Skeletal muscle tissue (tissue), 4 donors: Measurements from ENCODE around the gene CHAMP1. TPM values are rescaled to one million over a fixed set of nuclear protein-coding genes. Genes with fewer than 3 reads are reported as not detected.
"Not testable (repeated sequence)": the region's sequence is repeated elsewhere in the genome, so short reads cannot be mapped to it uniquely, and the experiment has no call there.

Experiments
- H3K27ac ChIP-seq: one replicate; pipeline ENCODE4 v1.7.0; 2013; ENCODE audit warnings: mild to moderate bottlenecking, low read depth, low read length, inconsistent platforms
- H3K27me3 ChIP-seq, 3 donors: one replicate each; pipeline ENCODE4 v1.7.0; 2013; ENCODE audit warnings: low read length in 3 of 3; ENCODE audit not compliant: control insufficient read depth in 3 of 3, insufficient read depth in 3 of 3
- H3K36me3 ChIP-seq, 3 donors: one replicate each; pipeline ENCODE4 v1.7.0; 2013; ENCODE audit warnings: low read length in 3 of 3; ENCODE audit not compliant: control insufficient read depth in 3 of 3, insufficient read depth in 3 of 3
- H3K4me1 ChIP-seq, 3 donors: one replicate each; pipeline ENCODE4 v1.7.0; 2013; ENCODE audit warnings: low read length in 3 of 3, mild to moderate bottlenecking in 3 of 3; ENCODE audit not compliant: control insufficient read depth in 3 of 3, insufficient read depth in 3 of 3
- H3K4me3 ChIP-seq, 3 donors: one replicate each; pipeline ENCODE4 v1.7.0; 2013; ENCODE audit warnings: low read length in 3 of 3
- H3K9ac ChIP-seq, 3 donors: one replicate each; pipeline ENCODE4 v1.7.0; 2013; ENCODE audit warnings: low read length in 3 of 3, mild to moderate bottlenecking in 3 of 3, moderate library complexity in 2 of 3, low read depth in 1 of 3
- H3K9me3 ChIP-seq, 3 donors: one replicate each; pipeline ENCODE4 v1.7.0; 2013; ENCODE audit warnings: low read length in 3 of 3; ENCODE audit not compliant: control insufficient read depth in 3 of 3
- total RNA-seq: library from RNA; depleted of rRNA; stranded (reverse); fragments of >200 nt; gene quantifications from one replicate; pipeline ENCODE4 v1.2.3, GENCODE V29; 2014
- donor health status: Osteomylitis.

The CHAMP1 gene
- total RNA-seq, 1 donor from 2014 or later: 5.2 TPM

DNA sequence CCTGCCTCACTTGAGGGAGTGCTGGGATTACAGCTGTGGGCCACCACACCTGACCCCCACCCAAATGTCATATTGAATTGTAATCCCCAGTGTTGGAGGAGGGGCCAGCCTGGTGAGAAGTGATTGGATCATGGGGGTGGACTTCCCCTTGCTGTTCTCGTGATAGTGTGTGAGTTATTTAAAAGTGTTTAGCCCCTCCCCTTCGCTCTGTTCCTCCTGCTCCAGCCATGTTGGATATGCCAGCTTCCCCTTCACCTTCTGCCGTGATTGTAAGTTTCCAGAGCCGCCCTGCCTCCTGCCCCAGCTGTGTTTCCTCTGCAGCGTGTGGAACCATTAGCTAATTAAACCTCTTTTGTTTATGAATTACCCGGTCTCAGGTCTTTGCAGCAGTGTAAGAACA lies 13.7 kb downstream of the CHAMP1 start:
- H3K27me3 ChIP-seq: no peaks in the 10 kb centered on the region
- H3K4me3 ChIP-seq: no peak overlapping the region
- peaks cover 20 to 33% (median 32%) of the 10 kb centered on the region in 3 donors for H3K36me3 ChIP-seq

DNA sequence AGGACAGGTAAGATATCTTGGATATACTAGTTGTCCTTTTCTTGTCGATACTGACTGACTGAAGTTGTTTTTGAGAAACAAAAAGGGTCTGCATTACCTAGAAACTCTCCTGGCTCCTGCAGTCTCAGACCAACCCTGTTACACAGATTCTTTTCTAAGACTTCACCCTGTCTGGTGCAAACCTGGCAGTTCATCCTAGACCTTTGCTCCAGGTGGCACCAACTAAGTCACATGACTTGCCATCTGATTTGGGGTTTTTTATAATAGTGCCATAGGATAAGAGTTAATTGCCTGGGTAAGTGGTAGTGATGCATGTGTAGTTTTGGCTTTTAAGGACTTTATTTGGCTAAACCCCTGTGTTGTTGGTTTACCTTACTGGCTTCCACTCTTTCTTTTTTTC lies 14.3 kb downstream of the CHAMP1 start:
- Histone ChIP-seq H3K27ac (no peak overlapping the region), H3K9me3 (no peaks in the 10 kb centered on the region), H3K4me3 (no peak overlapping the region), H3K36me3 (peaks cover 20 to 31% (median 30%) of the 10 kb centered on the region in 3 donors), H3K9ac (no peak overlapping the region), H3K27me3 (no peaks in the 10 kb centered on the region), H3K4me1 (no peaks in the 10 kb centered on the region)

More for the DNA sequence above, 13.7 kb downstream of the CHAMP1 start:
- no peak overlapping the region for H3K9ac ChIP-seq
- H3K27ac ChIP-seq: no peak overlapping the region
- no peaks in the 10 kb centered on the region for H3K4me1 ChIP-seq
- no peaks in the 10 kb centered on the region for H3K9me3 ChIP-seq

DNA sequence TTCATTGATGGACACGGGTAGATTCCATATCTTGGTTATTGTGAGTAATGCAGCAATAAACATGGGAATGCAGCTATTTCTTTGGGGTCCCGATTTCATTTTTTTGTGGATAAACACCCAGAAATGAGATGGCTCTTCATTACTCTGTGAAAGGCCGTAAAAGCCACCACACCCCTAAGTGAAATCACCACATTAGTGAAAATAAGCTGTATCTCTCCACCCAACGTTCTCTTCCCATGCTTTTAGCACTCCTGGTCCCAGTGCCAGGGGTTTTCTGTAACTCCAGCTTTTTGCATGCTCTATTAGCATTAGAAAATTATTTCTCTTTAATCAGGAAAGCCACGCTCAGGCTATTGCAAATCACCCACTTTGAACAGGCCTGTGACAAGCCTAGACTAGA lies 15.8 kb downstream of the CHAMP1 start:
- H3K4me1 ChIP-seq: no peaks in the 10 kb centered on the region
- H3K4me3 ChIP-seq: no peak overlapping the region
- H3K27ac ChIP-seq: no peak overlapping the region
- H3K27me3 ChIP-seq: no peaks in the 10 kb centered on the region
- H3K9ac ChIP-seq: no peak overlapping the region
- peaks cover 6 to 17% (median 16%) of the 10 kb centered on the region in 3 donors for H3K36me3 ChIP-seq
- H3K9me3 ChIP-seq: no peaks in the 10 kb centered on the region

DNA sequence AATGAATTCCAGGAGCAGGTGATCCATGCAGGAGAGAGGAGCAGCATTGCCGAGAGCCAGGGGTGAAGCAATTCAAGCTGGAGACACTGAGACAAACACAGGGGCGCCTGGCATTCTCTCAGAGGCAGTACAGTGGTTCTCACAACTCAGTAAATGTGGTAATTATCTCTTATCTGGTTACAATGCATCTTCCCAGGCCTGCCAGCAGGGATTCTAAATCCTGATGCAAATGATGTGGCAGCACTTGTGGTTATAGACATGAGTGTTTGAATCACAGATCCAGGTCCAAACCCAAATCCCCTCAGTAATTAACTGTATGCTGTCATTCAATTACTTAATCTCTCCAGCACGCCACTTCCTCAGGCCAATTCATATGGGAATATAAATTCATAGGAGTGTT lies 19.6 kb downstream of the CHAMP1 start:
- not testable (repeated sequence) for H3K36me3 ChIP-seq, H3K9ac ChIP-seq, H3K27me3 ChIP-seq, H3K4me1 ChIP-seq, H3K9me3 ChIP-seq, H3K4me3 ChIP-seq, H3K27ac ChIP-seq

DNA sequence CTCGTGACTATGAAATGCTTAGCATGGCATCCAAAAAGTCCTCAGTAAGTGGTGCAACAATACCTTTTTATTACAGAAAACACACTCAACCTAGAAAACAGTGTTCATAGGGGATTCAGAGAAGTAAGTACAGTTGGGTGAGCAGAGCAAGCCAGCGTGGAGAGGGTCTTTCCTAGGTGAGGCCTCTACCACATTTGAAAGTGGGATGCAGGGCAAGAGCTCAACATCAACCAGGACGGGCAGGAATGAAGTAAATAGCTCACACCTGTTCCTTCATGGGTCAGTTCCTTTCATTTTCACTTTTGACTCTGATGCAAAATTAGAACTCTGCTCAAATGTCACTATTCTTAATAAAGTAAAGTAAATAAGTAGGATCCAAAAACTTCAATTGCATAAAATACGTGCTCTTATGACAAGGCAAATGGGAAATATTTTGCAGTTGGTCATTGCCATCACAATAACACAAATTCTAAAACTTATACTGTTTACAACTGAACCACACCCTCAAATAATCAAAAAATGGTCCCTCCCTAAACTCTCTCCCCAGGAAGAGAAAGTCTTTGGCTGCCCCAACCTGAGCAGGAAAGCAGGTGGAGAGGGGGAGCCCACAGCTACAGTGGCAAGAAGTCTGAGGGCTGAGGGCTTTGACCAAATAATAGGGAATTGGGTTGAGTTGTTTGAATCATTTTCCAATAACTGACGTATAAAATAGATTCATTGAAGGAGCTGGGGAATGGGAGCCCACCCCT lies 20.2 kb downstream of the CHAMP1 start:
- Histone ChIP-seq H3K9me3 (no peaks in the 10 kb centered on the region), H3K4me1 (no peaks in the 10 kb centered on the region), H3K9ac (no peak overlapping the region), H3K27ac (no peak overlapping the region), H3K4me3 (no peak overlapping the region), H3K27me3 (no peaks in the 10 kb centered on the region), H3K36me3 (no peaks in the 10 kb centered on the region)

DNA sequence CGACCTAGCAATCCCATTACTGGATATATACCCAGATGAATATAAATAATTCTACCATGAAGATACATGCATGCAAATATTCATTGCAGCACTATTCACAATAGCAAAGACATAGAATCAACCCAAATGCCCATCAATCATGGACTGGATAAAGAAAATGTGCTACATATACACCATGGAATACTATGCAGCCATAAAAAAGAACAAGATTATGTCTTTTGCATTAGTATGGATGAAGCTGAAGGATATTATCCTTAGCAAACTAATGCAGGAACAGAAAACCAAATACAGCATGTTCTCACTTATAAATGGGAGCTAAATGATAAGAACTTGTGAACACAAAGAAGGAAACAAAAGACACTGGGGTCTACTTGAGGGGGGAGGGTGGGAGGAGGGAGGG lies 22.2 kb downstream of the CHAMP1 start:
- H3K4me3 ChIP-seq, H3K27ac ChIP-seq, H3K4me1 ChIP-seq, H3K36me3 ChIP-seq, H3K9ac ChIP-seq, H3K27me3 ChIP-seq, H3K9me3 ChIP-seq: not testable (repeated sequence)

DNA sequence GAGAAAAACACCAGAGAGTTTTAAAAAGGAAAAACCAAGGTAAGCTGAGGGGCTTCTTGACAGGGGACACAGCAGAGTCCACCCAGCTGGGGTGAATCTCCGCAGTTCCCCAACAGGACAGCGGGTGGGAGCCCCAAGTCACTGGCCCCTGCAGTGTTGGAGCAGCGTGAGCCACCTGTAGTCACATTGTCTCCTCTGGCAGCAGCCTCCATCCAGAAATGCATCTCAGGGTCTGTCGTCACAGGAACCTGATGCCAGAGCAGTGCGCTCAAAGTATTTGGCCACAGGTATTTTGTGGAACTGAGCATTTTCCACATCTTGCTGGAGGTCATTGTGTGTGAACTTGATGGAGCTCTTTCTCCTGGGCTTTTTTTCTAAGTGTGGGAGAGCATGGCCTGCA lies 24.7 kb downstream of the CHAMP1 start:
- Histone ChIP-seq H3K36me3 (no peaks in the 10 kb centered on the region), H3K9me3 (no peaks in the 10 kb centered on the region), H3K27ac (no peak overlapping the region), H3K9ac (no peak overlapping the region), H3K4me1 (no peaks in the 10 kb centered on the region), H3K27me3 (peaks cover 0 to 3% (median 0%) of the 10 kb centered on the region in 3 donors), H3K4me3 (no peak overlapping the region)

DNA sequence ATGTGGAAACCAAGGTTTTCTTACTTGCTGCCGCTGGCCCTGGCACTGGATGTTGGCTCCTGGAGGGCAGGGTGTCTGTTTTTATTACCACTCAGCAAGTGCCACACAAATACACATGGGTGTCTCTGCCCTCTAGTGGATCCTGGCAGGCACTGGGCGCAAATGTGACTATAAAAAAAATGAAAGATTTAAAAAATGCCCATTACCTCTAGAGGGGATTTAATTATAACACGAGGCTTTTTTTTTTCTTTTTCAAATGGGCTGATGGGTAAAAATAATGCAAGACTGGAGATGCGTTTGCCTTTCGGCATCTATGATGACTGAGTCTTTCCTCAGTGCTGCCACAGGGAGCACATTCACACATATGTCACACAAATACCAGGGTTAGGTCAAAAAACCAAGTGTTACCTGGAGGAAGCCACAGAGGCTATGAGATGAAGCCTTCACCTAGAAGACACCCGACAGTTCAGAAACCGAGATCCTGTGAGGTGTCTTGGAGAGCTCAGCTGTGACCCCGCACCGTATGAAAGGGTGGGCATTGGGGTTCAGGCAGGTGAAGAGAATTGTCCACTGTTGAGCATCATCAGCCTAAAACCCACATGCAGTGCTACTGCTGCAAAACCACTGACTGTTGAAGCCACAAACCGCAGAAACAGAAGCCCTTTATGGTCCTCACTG lies 25.7 kb downstream of the CHAMP1 start:
- no peak overlapping the region for H3K9ac ChIP-seq
- H3K36me3 ChIP-seq: no peaks in the 10 kb centered on the region
- H3K27ac ChIP-seq: no peak overlapping the region
- H3K4me1 ChIP-seq: no peaks in the 10 kb centered on the region
- peaks cover 0 to 3% (median 0%) of the 10 kb centered on the region in 3 donors for H3K27me3 ChIP-seq
- no peak overlapping the region for H3K4me3 ChIP-seq
- no peaks in the 10 kb centered on the region for H3K9me3 ChIP-seq

DNA sequence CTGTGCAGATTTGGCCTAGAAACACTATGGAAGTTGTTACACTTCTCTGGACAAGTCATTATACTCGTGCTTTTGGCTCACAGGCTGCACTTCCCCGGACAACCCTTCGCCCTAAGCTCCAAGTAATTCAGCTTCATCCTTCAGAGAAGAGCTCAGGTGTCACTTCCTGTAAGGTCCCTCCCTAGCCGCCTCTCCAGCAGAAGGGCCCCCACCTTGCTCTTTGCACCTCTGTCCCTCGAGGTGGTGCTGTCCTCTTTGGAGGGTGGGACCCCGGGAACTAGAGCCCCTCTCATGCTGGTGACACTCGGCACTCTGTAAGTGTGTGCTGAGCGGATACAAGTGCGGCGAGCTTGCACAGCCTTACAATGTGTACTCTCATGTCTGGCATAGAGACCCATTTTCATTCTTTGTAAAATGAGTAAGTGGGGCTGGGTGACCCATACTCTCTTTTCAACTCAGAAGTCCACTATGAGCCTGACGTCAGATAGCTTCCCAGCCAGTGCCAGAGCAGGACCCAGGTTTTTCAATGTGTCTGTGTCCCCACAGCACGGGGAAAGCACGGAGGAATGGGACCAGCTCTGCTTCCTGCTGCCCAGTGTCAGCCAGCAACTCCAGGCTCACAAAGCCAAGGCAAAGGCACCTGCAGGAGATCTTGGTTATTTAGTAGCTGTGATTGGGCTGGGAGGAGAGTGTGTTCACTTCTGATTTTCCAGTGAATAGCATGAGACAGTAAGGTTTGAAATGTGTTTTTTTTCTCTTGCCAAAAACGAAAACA lies 26.9 kb downstream of the CHAMP1 start:
- no peaks in the 10 kb centered on the region for H3K36me3 ChIP-seq
- H3K9ac ChIP-seq: no peak overlapping the region
- peaks cover 0 to 3% (median 0%) of the 10 kb centered on the region in 3 donors for H3K27me3 ChIP-seq
- no peaks in the 10 kb centered on the region for H3K9me3 ChIP-seq
- H3K27ac ChIP-seq: no peak overlapping the region
- no peaks in the 10 kb centered on the region for H3K4me1 ChIP-seq
- no peak overlapping the region for H3K4me3 ChIP-seq

DNA sequence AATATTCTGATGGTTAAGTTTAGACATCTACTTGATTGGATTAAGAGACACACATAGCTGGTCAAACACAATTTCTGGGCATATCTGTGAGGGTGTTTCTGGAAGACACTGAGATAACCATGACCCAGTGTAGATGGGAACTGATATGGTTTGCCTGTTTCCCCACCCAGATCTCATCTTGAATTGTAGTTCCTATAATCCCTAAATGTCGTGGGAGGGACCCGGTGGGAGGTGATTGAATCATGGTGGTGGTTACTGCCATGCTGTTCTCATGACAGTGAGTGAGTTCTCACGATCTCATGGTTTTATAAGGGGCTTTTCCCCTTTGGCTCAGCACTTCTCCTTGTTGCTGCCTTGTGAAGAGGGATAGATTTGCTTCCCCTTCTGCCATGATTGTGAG lies 33.0 kb downstream of the CHAMP1 start:
- not testable (repeated sequence) for H3K36me3 ChIP-seq, H3K4me3 ChIP-seq, H3K27me3 ChIP-seq, H3K4me1 ChIP-seq, H3K27ac ChIP-seq, H3K9me3 ChIP-seq, H3K9ac ChIP-seq
